K562 (cell line): ENCODE results near the gene TAP2. TPM values are rescaled to one million over a fixed set of nuclear protein-coding genes. Genes with fewer than 3 reads are reported as not detected.
A peak's percentile ranks its signal among the peaks of the same experiment; 100 is the strongest.

Experiments used
- ATAC-seq: fragments of 200-7000 bp; cut with Tn5 transposase; 3 replicates; pipeline ENCODE4 v1.9.1; 2020; ENCODE audit warnings: moderate library complexity
- BruUV-seq: library from RNA; stranded (reverse); fragments of 400-500 nt; replicated peaks from 2 replicates; lab custom pipeline; 2021; lab: Mats Ljungman, UMichigan
- CTCF ChIA-PET: fragments of 300-600 bp; formaldehyde crosslinking; extraction: SDS; loops from one replicate; lab custom pipeline; 2021; ENCODE audit warnings: low intra/inter-chr PET ratio; lab: Yijun Ruan, JAX
- POLR2A ChIA-PET: fragments of 300-600, 350-650 bp; sonication (Branson Sonifier 250); formaldehyde crosslinking; extraction: SDS; loops from one replicate; lab custom pipeline; 2021; ENCODE audit warnings: antibody characterized with exemption, inconsistent platforms; lab: Yijun Ruan, JAX
- DNase-seq, 4 experiments: peaks; one replicate each; pipeline versions ENCODE4 v3.0.0 to v3.0.0-alpha.2; 2011 to 2018; ENCODE audit warnings: low spot score in 3 of 4, mixed read lengths in 3 of 4; ENCODE audit errors: extremely low read depth in 1 of 4
- FAIRE-seq: peaks from 2 replicates; lab custom pipeline; 2011; peaks lifted over from hg19 to GRCh38; lab: Jason Lieb, UNC
- H2AFZ ChIP-seq: 2 replicates; pipeline ENCODE4 v1.6.0; 2011; ENCODE audit warnings: low read depth, low read length, control low read depth, inconsistent platforms
- H3K27ac ChIP-seq: fragments of 200-600 bp; 3 replicates; pipeline ENCODE4 v1.8.0; 2011; ENCODE audit warnings: low read depth, mild to moderate bottlenecking, control low read depth, inconsistent platforms, low read length, moderate library complexity, mixed read lengths; ENCODE audit errors: extremely low read depth
- H3K27me3 ChIP-seq, 2 experiments: fragments of 300-600 bp in 1 of 2; 2 replicates in 1 of 2; 3 replicates in 1 of 2; pipeline versions ENCODE4 v1.6.0 to v1.8.0; 2011; ENCODE audit warnings: inconsistent platforms in 2 of 2, low read length in 2 of 2, mild to moderate bottlenecking in 1 of 2, mixed read lengths in 1 of 2, moderate library complexity in 1 of 2; ENCODE audit not compliant: control insufficient read depth in 2 of 2, insufficient read depth in 2 of 2
- H3K36me3 ChIP-seq: fragments of 300-600 bp; 3 replicates; pipeline ENCODE4 v1.8.0; 2011; ENCODE audit warnings: mild to moderate bottlenecking, low read length, inconsistent platforms; ENCODE audit not compliant: control insufficient read depth, insufficient read depth
- H3K4me1 ChIP-seq, 2 experiments: fragments of 200-600 bp in 1 of 2; replicated peaks in 1 of 2; 2 replicates in 1 of 2; 3 replicates in 1 of 2; pipeline versions ENCODE4 v1.5.1 to v1.8.0; 2011; ENCODE audit warnings: inconsistent platforms in 2 of 2, low read length in 2 of 2, mild to moderate bottlenecking in 1 of 2, mixed read lengths in 1 of 2, moderate library complexity in 1 of 2; ENCODE audit not compliant: control insufficient read depth in 2 of 2, insufficient read depth in 2 of 2
- H3K4me2 ChIP-seq: 2 replicates; pipeline ENCODE4 v1.6.1; 2011; ENCODE audit warnings: low read length, control low read depth, inconsistent platforms, mixed read lengths; ENCODE audit not compliant: insufficient read depth
- H3K4me3 ChIP-seq: fragments of 200-600 bp; sonication (generic), shearing (Covaris generic); 2 replicates; pipeline ENCODE4 v1.5.1; 2016; ENCODE audit warnings: control low read depth, inconsistent platforms
- H3K79me2 ChIP-seq: fragments of 200-600 bp; 3 replicates; pipeline ENCODE4 v1.8.0; 2011; ENCODE audit warnings: low read length, inconsistent platforms; ENCODE audit not compliant: control insufficient read depth, insufficient read depth
- H3K9ac ChIP-seq, 2 experiments: 2 replicates each; pipeline versions ENCODE4 v1.6.0 to v1.6.1; 2011; ENCODE audit warnings: low read depth in 2 of 2, low read length in 2 of 2, control low read depth in 1 of 2, inconsistent platforms in 1 of 2, mild to moderate bottlenecking in 1 of 2, mixed read lengths in 1 of 2; ENCODE audit not compliant: insufficient read depth in 1 of 2
- H3K9me1 ChIP-seq: one replicate; pipeline ENCODE4 v1.6.0; 2011; ENCODE audit warnings: inconsistent platforms, mild to moderate bottlenecking, low read length, moderate library complexity; ENCODE audit not compliant: control insufficient read depth, insufficient read depth
- H3K9me3 ChIP-seq: replicated peaks from 2 replicates; pipeline ENCODE4 v1.5.1; 2011; ENCODE audit warnings: low read depth, low read length, inconsistent platforms; ENCODE audit not compliant: control insufficient read depth, insufficient read depth
- H4K20me1 ChIP-seq: replicated peaks from 2 replicates; pipeline ENCODE4 v1.6.1; 2011; ENCODE audit warnings: low read length, inconsistent platforms, mixed read lengths; ENCODE audit not compliant: control insufficient read depth, insufficient read depth
- CEBPG ChIP-seq, 3 experiments: fragments of 200-800 bp in 1 of 3; sonication (Bioruptor generic) in 1 of 3; sonication (generic) in 1 of 3; formaldehyde crosslinking in 1 of 3; IDR thresholded peaks in 2 of 3; conservative IDR thresholded peaks in 1 of 3; 2 replicates each; pipeline versions ENCODE4 v1.6.1 to v1.8.0; 2016 to 2022; ENCODE audit warnings: missing compliant biosample characterization in 2 of 3, missing genetic modification characterization in 2 of 3, mild to moderate bottlenecking in 1 of 3, missing genetic modification reagents in 1 of 3
- FOXM1 ChIP-seq, 2 experiments: fragments of 450-650 bp in 1 of 2; sonication (generic) in 1 of 2; formaldehyde crosslinking in 1 of 2; IDR thresholded peaks; 2 replicates each; pipeline versions ENCODE4 v1.6.1 to v1.9.0; 2017 to 2022; ENCODE audit warnings: low read depth in 2 of 2, mild to moderate bottlenecking in 2 of 2, missing genetic modification reagents in 1 of 2, moderate library complexity in 1 of 2
- LEF1 ChIP-seq: fragments of 450-650 bp; IDR thresholded peaks from 2 replicates; pipeline ENCODE4 v1.6.1; 2016; ENCODE audit warnings: mild to moderate bottlenecking
- ZBTB7A ChIP-seq: IDR thresholded peaks from 2 replicates; pipeline ENCODE4 v1.6.1; 2011; ENCODE audit warnings: low read depth, mild to moderate bottlenecking, low read length, moderate library complexity, borderline replicate concordance; ENCODE audit not compliant: control insufficient read depth
- WGBS: fragments of 100-300 bp; shearing (Covaris generic); methylation state at CpG from one replicate; pipeline ENCODE4 v1.1.6; 2016; ENCODE audit warnings: low coverage, mixed read lengths; ENCODE audit not compliant: insufficient coverage; ENCODE audit errors: missing lambda C conversion rate; 5-methylcytosine and 5-hydroxymethylcytosine counted together
- in situ Hi-C: fragments of 300-500 bp; cut with MboI; formaldehyde crosslinking; loops from 4 replicates; pipeline ENCODE4 v1.15.0; 2018; ENCODE audit warnings: inconsistent platforms, mixed read lengths
- intact Hi-C: fragments of 100-400 bp; cut with micrococcal nuclease; formaldehyde crosslinking; loops from 2 replicates; pipeline ENCODE4 v1.14.2; 2022
- polyA plus RNA-seq, 8 experiments: library from polyadenylated mRNA; depleted of rRNA in 4 of 8; stranded (reverse) in 5 of 8; unstranded in 3 of 8; fragments of >200 nt; fragmentation: Nextera tagmentation in 2 of 8; fragmentation: Illumina TruSeq in 1 of 8; extraction: Ambion mirVana in 2 of 8; extraction: Trizol in 1 of 8; gene quantifications; 2 replicates each; pipeline versions ENCODE4 v1.2.1 to v1.2.3, GENCODE V29; 2011 to 2014; ENCODE audit warnings: inconsistent platforms in 1 of 8, missing spikeins in 1 of 8
- total RNA-seq, 7 experiments: library from RNA; depleted of rRNA in 6 of 7; stranded (reverse); fragments of >200 nt in 6 of 7; fragmentation: Illumina TruSeq in 2 of 7; extraction: Trizol in 2 of 7; gene quantifications; 2 replicates each; pipeline versions ENCODE4 v1.2.1 to v1.2.3, GENCODE V29; 2011 to 2021; ENCODE audit warnings: low replicate concordance in 1 of 7
- TF ChIP-seq, protein P1 (sequence below): sonication (generic); formaldehyde crosslinking; IDR thresholded peaks from 2 replicates; pipeline ENCODE4 v1.8.1; 2023; ENCODE audit warnings: mild to moderate bottlenecking, missing genetic modification reagents
- TF ChIP-seq, protein P2 (sequence below): conservative IDR thresholded peaks from 2 replicates; pipeline ENCODE4 v1.6.1; 2011; ENCODE audit warnings: low read depth, mild to moderate bottlenecking, low read length; ENCODE audit not compliant: control insufficient read depth

The TAP2 gene
- total and polyA plus RNA-seq, 9 of the 15 experiments (the other 6 are each of a cell fraction or from before 2014, with no cell fraction given), result 2.0 to 53.5 (median 19.6) TPM

DNA sequence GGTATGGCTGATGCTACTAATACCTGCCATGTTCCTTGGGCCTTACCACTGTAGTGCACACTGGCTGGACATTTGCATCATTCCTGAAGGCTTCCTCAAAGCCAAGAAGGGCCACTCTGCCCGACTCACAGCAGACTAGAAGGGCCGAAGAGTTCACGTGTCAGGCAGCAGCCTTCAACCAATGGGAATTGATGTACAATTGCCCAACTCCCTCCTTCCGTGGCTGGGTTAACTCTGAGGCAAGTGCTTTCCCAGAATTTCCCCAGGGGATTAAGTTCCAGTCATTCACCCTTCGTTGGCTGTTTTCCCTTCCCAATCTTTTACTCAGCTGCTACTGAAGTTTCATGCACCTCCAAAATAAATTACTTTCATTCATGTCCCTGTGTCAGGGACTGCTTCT lies 45.2 kb upstream of the TAP2 start:
- 3% methylated on average over 5 of the region's 5 CpGs for WGBS
- H4K20me1 ChIP-seq, result no peaks in the 10 kb centered on the region
- ChIA-PET POLR2A (interaction anchor here (0.6 kb wide), 1 partner anchor 99 kb away, joined by 3 read pairs; no protein-coding TSS in a partner anchor), CTCF (interaction anchor here (0.8 to 4.0 kb wide), 2 partner anchors 15 to 100 kb away, joined by 3 to 84 read pairs; no protein-coding TSS in a partner anchor)
- no peak for ATAC-seq
- H3K4me2 ChIP-seq, result no peak overlapping the region
- BruUV-seq, result no TSS peak
- intact Hi-C loops, result loop anchor here (10.0 kb wide), 1 partner anchor 211 kb away; no protein-coding TSS in a partner anchor
- H3K9me3 ChIP-seq, result no peaks in the 10 kb centered on the region
- no peak overlapping the region for H2AFZ ChIP-seq
- no peaks in the 10 kb centered on the region for H3K79me2 ChIP-seq
- TF ChIP-seq, protein P1, sequence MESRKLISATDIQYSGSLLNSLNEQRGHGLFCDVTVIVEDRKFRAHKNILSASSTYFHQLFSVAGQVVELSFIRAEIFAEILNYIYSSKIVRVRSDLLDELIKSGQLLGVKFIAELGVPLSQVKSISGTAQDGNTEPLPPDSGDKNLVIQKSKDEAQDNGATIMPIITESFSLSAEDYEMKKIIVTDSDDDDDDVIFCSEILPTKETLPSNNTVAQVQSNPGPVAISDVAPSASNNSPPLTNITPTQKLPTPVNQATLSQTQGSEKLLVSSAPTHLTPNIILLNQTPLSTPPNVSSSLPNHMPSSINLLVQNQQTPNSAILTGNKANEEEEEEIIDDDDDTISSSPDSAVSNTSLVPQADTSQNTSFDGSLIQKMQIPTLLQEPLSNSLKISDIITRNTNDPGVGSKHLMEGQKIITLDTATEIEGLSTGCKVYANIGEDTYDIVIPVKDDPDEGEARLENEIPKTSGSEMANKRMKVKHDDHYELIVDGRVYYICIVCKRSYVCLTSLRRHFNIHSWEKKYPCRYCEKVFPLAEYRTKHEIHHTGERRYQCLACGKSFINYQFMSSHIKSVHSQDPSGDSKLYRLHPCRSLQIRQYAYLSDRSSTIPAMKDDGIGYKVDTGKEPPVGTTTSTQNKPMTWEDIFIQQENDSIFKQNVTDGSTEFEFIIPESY (CRISPR knock-in tag), result no peak
- TF ChIP-seq FOXM1 (IDR thresholded peaks at IDR 0.05; ENCODE audit: low read depth) (no peak), FOXM1 (CRISPR knock-in tag; IDR thresholded peaks at IDR 0.05; ENCODE audit: low read depth) (no peak), CEBPG (CRISPR knock-in tag; IDR thresholded peaks at IDR 0.05) (no peak), CEBPG (tag; conservative IDR thresholded peaks at IDR 0.05 in 1 of 2, IDR thresholded peaks at IDR 0.05 in 1 of 2) (0 out of 4 replicates have a peak, but pooled peaks of 1 of the 2 experiments have one; percentile 10), LEF1 (no peak), ZBTB7A (no peak)
- TF ChIP-seq, protein P2, sequence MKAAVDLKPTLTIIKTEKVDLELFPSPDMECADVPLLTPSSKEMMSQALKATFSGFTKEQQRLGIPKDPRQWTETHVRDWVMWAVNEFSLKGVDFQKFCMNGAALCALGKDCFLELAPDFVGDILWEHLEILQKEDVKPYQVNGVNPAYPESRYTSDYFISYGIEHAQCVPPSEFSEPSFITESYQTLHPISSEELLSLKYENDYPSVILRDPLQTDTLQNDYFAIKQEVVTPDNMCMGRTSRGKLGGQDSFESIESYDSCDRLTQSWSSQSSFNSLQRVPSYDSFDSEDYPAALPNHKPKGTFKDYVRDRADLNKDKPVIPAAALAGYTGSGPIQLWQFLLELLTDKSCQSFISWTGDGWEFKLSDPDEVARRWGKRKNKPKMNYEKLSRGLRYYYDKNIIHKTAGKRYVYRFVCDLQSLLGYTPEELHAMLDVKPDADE, result no peak
- no peak overlapping the region for H3K4me3 ChIP-seq
- DNase-seq, result no peak
- no peak overlapping the region for H3K27ac ChIP-seq
- FAIRE-seq, result no peak
- in situ Hi-C loops, result loop anchor here (5.0 kb wide), 1 partner anchor 54 kb away; no protein-coding TSS in a partner anchor
- peaks cover 17 to 19% of the 10 kb centered on the region in 2 experiments for H3K27me3 ChIP-seq
- no peak overlapping the region for H3K9ac ChIP-seq
- no peaks in the 10 kb centered on the region for H3K36me3 ChIP-seq
- no peaks in the 10 kb centered on the region for H3K9me1 ChIP-seq
- peaks cover 0 to 4% of the 10 kb centered on the region in 2 experiments; a peak in 2 of 5 replicates for H3K4me1 ChIP-seq
